Effector CD8-positive, alpha-beta T cell (primary cell): ENCODE data around the gene PTCRA.

Experiments
- DNase-seq: peaks from one replicate; lab custom pipeline; 2025; lab: John Stamatoyannopoulos, UW

Gene PTCRA

GRCh38 chr6:42970871-42971612 lies 55.2 kb downstream of the PTCRA start:
- no peak for DNase-seq

GRCh38 chr6:42971746-42972327 lies 56.0 kb downstream of the PTCRA start:
- no peak for DNase-seq

DNA sequence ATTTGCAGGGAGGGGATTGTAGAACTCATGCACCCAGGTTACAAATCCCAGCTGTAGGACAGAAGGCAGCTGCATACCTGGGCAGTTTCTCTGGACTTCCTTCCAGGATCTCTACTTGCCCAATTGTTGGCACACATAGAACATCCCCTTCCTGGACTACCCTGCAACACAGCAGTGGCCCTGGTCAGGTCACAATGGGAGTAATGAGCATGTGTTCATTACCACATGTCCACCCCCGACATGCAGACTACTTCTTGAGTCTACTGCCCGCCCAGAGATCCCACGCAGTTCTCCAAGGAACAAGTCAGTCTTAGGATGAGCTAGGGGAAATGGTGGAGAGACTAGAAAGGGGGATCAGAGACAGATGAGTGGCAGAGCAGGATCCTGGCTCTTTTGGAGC lies 58.1 kb downstream of the PTCRA start:
- no peak for DNase-seq

- no peak for DNase-seq
Observed at GRCh38 chr6:42974919-42975505, 59.2 kb downstream of the PTCRA start.
